GM23338 (cell line): Measurements from ENCODE around the gene SCYGR6. TPM values are rescaled to one million over a fixed set of nuclear protein-coding genes. Genes with fewer than 3 reads are reported as not detected.

Experiments
- ATAC-seq: fragments of 200-7000 bp; cut with Tn5 transposase; 3 replicates; pipeline ENCODE4 v1.9.1; 2020
- DNase-seq: peaks from one replicate; pipeline ENCODE4 v3.0.0-alpha.2; 2015; ENCODE audit warnings: low spot score
- H2AFZ ChIP-seq: fragments of 200-600 bp; sonication (generic); 2 replicates; pipeline ENCODE4 v1.8.0; 2016; ENCODE audit warnings: antibody characterized with exemption, mild to moderate bottlenecking, moderate library complexity
- H3F3A ChIP-seq: fragments of 200-600 bp; sonication (generic); replicated peaks from 2 replicates; pipeline ENCODE4 v1.8.0; 2017; ENCODE audit warnings: antibody characterized with exemption, mixed run types, low read depth
- H3K27ac ChIP-seq: fragments of 200-600 bp; sonication (generic); 2 replicates; pipeline ENCODE4 v1.6.1; 2016; ENCODE audit warnings: low read depth
- H3K27me3 ChIP-seq: fragments of 200-600 bp; sonication (generic); 2 replicates; pipeline ENCODE4 v1.8.0; 2016; ENCODE audit warnings: mild to moderate bottlenecking, mixed run types, moderate library complexity; ENCODE audit not compliant: insufficient read depth
- H3K36me3 ChIP-seq: fragments of 200-600 bp; sonication (generic); 2 replicates; pipeline ENCODE4 v1.8.0; 2016; ENCODE audit warnings: mild to moderate bottlenecking; ENCODE audit not compliant: insufficient read depth
- H3K4me1 ChIP-seq: fragments of 200-600 bp; sonication (generic); 2 replicates; pipeline ENCODE4 v1.8.0; 2016; ENCODE audit warnings: mild to moderate bottlenecking, moderate library complexity; ENCODE audit not compliant: insufficient read depth
- H3K4me2 ChIP-seq: fragments of 200-600 bp; sonication (generic); 2 replicates; pipeline ENCODE4 v1.7.1; 2017; ENCODE audit warnings: mixed run types
- H3K4me3 ChIP-seq: fragments of 200-600 bp; sonication (generic); 2 replicates; pipeline ENCODE4 v1.6.1; 2016; ENCODE audit warnings: mixed run types
- H3K79me2 ChIP-seq: fragments of 200-600 bp; sonication (generic); replicated peaks from 2 replicates; pipeline ENCODE4 v1.8.0; 2017; ENCODE audit warnings: mild to moderate bottlenecking; ENCODE audit not compliant: insufficient read depth
- H3K9me2 ChIP-seq: fragments of 200-600 bp; sonication (generic); 2 replicates; pipeline ENCODE4 v1.8.0; 2017; ENCODE audit not compliant: insufficient read depth
- H4K20me1 ChIP-seq: fragments of 200-600 bp; sonication (generic); replicated peaks from 2 replicates; pipeline ENCODE4 v1.8.0; 2017; ENCODE audit warnings: mild to moderate bottlenecking; ENCODE audit not compliant: insufficient read depth
- H3K27ac Mint-ChIP-seq: 2 replicates; pipeline ENCODE4 v1.8.0; 2020; ENCODE audit warnings: inconsistent platforms, mild to moderate bottlenecking, moderate library complexity, mixed read lengths
- H3K27me3 Mint-ChIP-seq: 3 replicates; pipeline ENCODE4 v1.8.0; 2022; ENCODE audit warnings: low read depth, mild to moderate bottlenecking, moderate library complexity, mixed read lengths, inconsistent platforms; ENCODE audit not compliant: insufficient read depth, poor library complexity
- H3K36me3 Mint-ChIP-seq: 3 replicates; pipeline ENCODE4 v1.8.0; 2021; ENCODE audit warnings: low read depth, mild to moderate bottlenecking, inconsistent platforms, moderate library complexity, mixed read lengths
- H3K4me1 Mint-ChIP-seq: 3 replicates; pipeline ENCODE4 v1.8.0; 2020; ENCODE audit warnings: mild to moderate bottlenecking, inconsistent platforms, mixed read lengths
- H3K4me3 Mint-ChIP-seq: 3 replicates; pipeline ENCODE4 v1.8.0; 2021; ENCODE audit warnings: moderate library complexity, mild to moderate bottlenecking, inconsistent platforms, mixed read lengths
- H3K9me3 Mint-ChIP-seq: 3 replicates; pipeline ENCODE4 v1.8.0; 2020; ENCODE audit warnings: moderate library complexity, mild to moderate bottlenecking, inconsistent platforms, mixed read lengths
- CREB1 ChIP-seq: fragments of 250-450 bp; sonication (Bioruptor Pico); IDR thresholded peaks from 2 replicates; pipeline ENCODE4 v1.5.0; 2020; ENCODE audit warnings: low read depth, mild to moderate bottlenecking, moderate library complexity
- EZH2 ChIP-seq: fragments of 200-600 bp; sonication (generic); IDR thresholded peaks from one replicate; pipeline ENCODE4 v1.8.0; 2017; ENCODE audit warnings: antibody characterized with exemption, mild to moderate bottlenecking, low read depth; ENCODE audit not compliant: unreplicated experiment
- NANOG ChIP-seq: IDR thresholded peaks from 2 replicates; pipeline ENCODE4 v1.6.1; 2016; ENCODE audit warnings: antibody characterized with exemption, borderline replicate concordance
- POLR2AphosphoS5 ChIP-seq: IDR thresholded peaks from 2 replicates; pipeline ENCODE4 v1.6.1; 2016; ENCODE audit warnings: antibody characterized with exemption, low read depth
- REST ChIP-seq: IDR thresholded peaks from one replicate; pipeline ENCODE4 v1.6.1; 2018; ENCODE audit warnings: antibody characterized with exemption; ENCODE audit not compliant: unreplicated experiment
- STAT1 ChIP-seq: IDR thresholded peaks from one replicate; pipeline ENCODE4 v1.6.1; 2016; ENCODE audit warnings: antibody characterized with exemption; ENCODE audit not compliant: unreplicated experiment
- ZNF114 ChIP-seq: fragments of 250-450 bp; sonication (Bioruptor Pico); IDR thresholded peaks from 2 replicates; pipeline ENCODE4 v1.5.0; 2020; ENCODE audit warnings: mild to moderate bottlenecking, moderate library complexity
- ZNF331 ChIP-seq: fragments of 250-450 bp; sonication (Bioruptor Pico); IDR thresholded peaks from 2 replicates; pipeline ENCODE4 v1.5.0; 2020; ENCODE audit warnings: low read depth, mild to moderate bottlenecking, moderate library complexity
- ZNF462 ChIP-seq: fragments of 250-450 bp; sonication (Bioruptor Pico); IDR thresholded peaks from 2 replicates; pipeline ENCODE4 v1.5.0; 2020; ENCODE audit warnings: mild to moderate bottlenecking, moderate library complexity
- polyA plus RNA-seq: library from polyadenylated mRNA; unstranded; fragments of >200 nt; fragmentation: Nextera tagmentation; extraction: Ambion mirVana; gene quantifications from 2 replicates; pipeline ENCODE4 v1.2.1, GENCODE V29; 2016
- total RNA-seq: library from RNA; depleted of rRNA; stranded (reverse); fragments of >200 nt; shearing (Covaris generic); gene quantifications from 2 replicates; pipeline ENCODE4 v1.2.3, GENCODE V29; 2014
- TF ChIP-seq, protein P1 (sequence below), 2 experiments: fragments of 200-600 bp in 1 of 2; sonication (generic) in 1 of 2; conservative IDR thresholded peaks; 2 replicates each; pipeline versions ENCODE4 v1.5.1 to v1.6.1; 2016 to 2017; ENCODE audit warnings: antibody characterized with exemption in 2 of 2, low read depth in 2 of 2, mild to moderate bottlenecking in 2 of 2, moderate library complexity in 1 of 2
- TF ChIP-seq, protein P2 (sequence below): IDR thresholded peaks from 2 replicates; pipeline ENCODE4 v1.6.1; 2016; ENCODE audit warnings: antibody characterized with exemption

The SCYGR6 gene
- total and polyA plus RNA-seq, 2 experiments from 2014 or later, result not detected

GRCh38 chr2:227687189-227687588, 37.4 kb downstream of the SCYGR6 start:
- Mint-ChIP-seq H3K4me1 (no peaks in the 10 kb centered on the region), H3K27me3 (no peaks in the 10 kb centered on the region), H3K27ac (no peak overlapping the region), H3K9me3 (no peaks in the 10 kb centered on the region; the same call in 2 of the 3 replicates), H3K4me3 (no peak overlapping the region), H3K36me3 (no peaks in the 10 kb centered on the region; the same call in 2 of the 3 replicates)
- Histone ChIP-seq H3K4me2 (no peak overlapping the region), H3K4me3 (no peak overlapping the region), H3K27me3 (no peaks in the 10 kb centered on the region), H3F3A (no peaks in the 10 kb centered on the region), H3K79me2 (no peaks in the 10 kb centered on the region), H3K4me1 (no peaks in the 10 kb centered on the region), H2AFZ (no peak overlapping the region), H3K9me2 (no peaks in the 10 kb centered on the region), H3K36me3 (no peaks in the 10 kb centered on the region), H4K20me1 (no peaks in the 10 kb centered on the region), H3K27ac (no peak overlapping the region)
- DNase-seq (no peak), ATAC-seq (no peak)
- no peak for TF ChIP-seq REST
- TF ChIP-seq ZNF462, result no peak
- TF ChIP-seq ZNF331 (CRISPR knock-in tag), result no peak
- no peak for TF ChIP-seq EZH2
- TF ChIP-seq CREB1 (CRISPR knock-in tag), result no peak
- TF ChIP-seq POLR2AphosphoS5, result no peak
- TF ChIP-seq, protein P1, sequence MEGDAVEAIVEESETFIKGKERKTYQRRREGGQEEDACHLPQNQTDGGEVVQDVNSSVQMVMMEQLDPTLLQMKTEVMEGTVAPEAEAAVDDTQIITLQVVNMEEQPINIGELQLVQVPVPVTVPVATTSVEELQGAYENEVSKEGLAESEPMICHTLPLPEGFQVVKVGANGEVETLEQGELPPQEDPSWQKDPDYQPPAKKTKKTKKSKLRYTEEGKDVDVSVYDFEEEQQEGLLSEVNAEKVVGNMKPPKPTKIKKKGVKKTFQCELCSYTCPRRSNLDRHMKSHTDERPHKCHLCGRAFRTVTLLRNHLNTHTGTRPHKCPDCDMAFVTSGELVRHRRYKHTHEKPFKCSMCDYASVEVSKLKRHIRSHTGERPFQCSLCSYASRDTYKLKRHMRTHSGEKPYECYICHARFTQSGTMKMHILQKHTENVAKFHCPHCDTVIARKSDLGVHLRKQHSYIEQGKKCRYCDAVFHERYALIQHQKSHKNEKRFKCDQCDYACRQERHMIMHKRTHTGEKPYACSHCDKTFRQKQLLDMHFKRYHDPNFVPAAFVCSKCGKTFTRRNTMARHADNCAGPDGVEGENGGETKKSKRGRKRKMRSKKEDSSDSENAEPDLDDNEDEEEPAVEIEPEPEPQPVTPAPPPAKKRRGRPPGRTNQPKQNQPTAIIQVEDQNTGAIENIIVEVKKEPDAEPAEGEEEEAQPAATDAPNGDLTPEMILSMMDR (conservative IDR thresholded peaks at IDR 0.05; ENCODE audit: low read depth in 2 of 2), result no peak
- no peak for TF ChIP-seq ZNF114
- TF ChIP-seq STAT1, result no peak
- TF ChIP-seq, protein P2, sequence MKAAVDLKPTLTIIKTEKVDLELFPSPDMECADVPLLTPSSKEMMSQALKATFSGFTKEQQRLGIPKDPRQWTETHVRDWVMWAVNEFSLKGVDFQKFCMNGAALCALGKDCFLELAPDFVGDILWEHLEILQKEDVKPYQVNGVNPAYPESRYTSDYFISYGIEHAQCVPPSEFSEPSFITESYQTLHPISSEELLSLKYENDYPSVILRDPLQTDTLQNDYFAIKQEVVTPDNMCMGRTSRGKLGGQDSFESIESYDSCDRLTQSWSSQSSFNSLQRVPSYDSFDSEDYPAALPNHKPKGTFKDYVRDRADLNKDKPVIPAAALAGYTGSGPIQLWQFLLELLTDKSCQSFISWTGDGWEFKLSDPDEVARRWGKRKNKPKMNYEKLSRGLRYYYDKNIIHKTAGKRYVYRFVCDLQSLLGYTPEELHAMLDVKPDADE, result no peak
- no peak for TF ChIP-seq NANOG
